Astrocyte (in vitro differentiated cells and primary cell): Measurements from ENCODE around the gene CMTM8. TPM values are rescaled to one million over a fixed set of nuclear protein-coding genes. Genes with fewer than 3 reads are reported as not detected.

ENCODE experiments used
- DNase-seq: peaks from one replicate; pipeline ENCODE4 v3.0.0-alpha.2; 2010; ENCODE audit warnings: low read depth
- FAIRE-seq: peaks from 2 replicates; lab custom pipeline; 2011; peaks lifted over from hg19 to GRCh38; lab: Jason Lieb, UNC
- H2AFZ ChIP-seq: 2 replicates; pipeline ENCODE4 v1.6.0; 2012; ENCODE audit warnings: low read depth, low read length, inconsistent platforms
- H3K27ac ChIP-seq: 2 replicates; pipeline ENCODE4 v1.5.1; 2011; ENCODE audit warnings: low read depth, low read length, inconsistent platforms
- H3K27me3 ChIP-seq: 2 replicates; pipeline ENCODE4 v1.6.0; 2011; ENCODE audit warnings: low read length, inconsistent platforms; ENCODE audit not compliant: insufficient read depth
- H3K36me3 ChIP-seq: 2 replicates; pipeline ENCODE4 v1.5.1; 2011; ENCODE audit warnings: low read length, inconsistent platforms; ENCODE audit not compliant: insufficient read depth
- H3K4me1 ChIP-seq: 2 replicates; pipeline ENCODE4 v1.5.1; 2011; ENCODE audit warnings: low read length, inconsistent platforms; ENCODE audit not compliant: insufficient read depth
- H3K4me2 ChIP-seq: 2 replicates; pipeline ENCODE4 v1.6.0; 2012; ENCODE audit warnings: low read length, inconsistent platforms
- H3K4me3 ChIP-seq: 2 replicates; pipeline ENCODE4 v1.5.1; 2011; ENCODE audit warnings: low read depth, mild to moderate bottlenecking, low read length, inconsistent platforms; ENCODE audit not compliant: insufficient read depth
- H3K79me2 ChIP-seq: 2 replicates; pipeline ENCODE4 v1.6.0; 2012; ENCODE audit warnings: mild to moderate bottlenecking, low read length, inconsistent platforms; ENCODE audit not compliant: insufficient read depth
- H3K9ac ChIP-seq: 2 replicates; pipeline ENCODE4 v1.6.0; 2012; ENCODE audit warnings: mild to moderate bottlenecking, low read length, inconsistent platforms
- H3K9me3 ChIP-seq: 2 replicates; pipeline ENCODE4 v1.5.1; 2012; ENCODE audit warnings: low read depth, mild to moderate bottlenecking, low read length, inconsistent platforms; ENCODE audit not compliant: insufficient read depth
- H4K20me1 ChIP-seq: 2 replicates; pipeline ENCODE4 v1.6.0; 2012; ENCODE audit warnings: low read length, inconsistent platforms; ENCODE audit not compliant: insufficient read depth
- H3K27ac Mint-ChIP-seq: one replicate; pipeline ENCODE4 v1.8.0; 2021; ENCODE audit warnings: mild to moderate bottlenecking, mixed read lengths; ENCODE audit not compliant: unreplicated experiment
- H3K27me3 Mint-ChIP-seq: one replicate; pipeline ENCODE4 v1.8.0; 2021; ENCODE audit warnings: low read depth, mixed read lengths; ENCODE audit not compliant: unreplicated experiment
- H3K36me3 Mint-ChIP-seq: one replicate; pipeline ENCODE4 v1.8.0; 2021; ENCODE audit warnings: low read depth, mixed read lengths; ENCODE audit not compliant: unreplicated experiment
- H3K4me1 Mint-ChIP-seq: one replicate; pipeline ENCODE4 v1.8.0; 2021; ENCODE audit warnings: low read depth, mixed read lengths; ENCODE audit not compliant: unreplicated experiment
- H3K4me3 Mint-ChIP-seq: one replicate; pipeline ENCODE4 v1.8.0; 2021; ENCODE audit warnings: mild to moderate bottlenecking, moderate library complexity, mixed read lengths; ENCODE audit not compliant: unreplicated experiment
- H3K9me3 Mint-ChIP-seq: one replicate; pipeline ENCODE4 v1.8.0; 2021; ENCODE audit warnings: mild to moderate bottlenecking, mixed read lengths; ENCODE audit not compliant: unreplicated experiment
- CTCF ChIP-seq: IDR thresholded peaks from 2 replicates; pipeline ENCODE4 v1.5.1; 2011; ENCODE audit warnings: low read depth, mild to moderate bottlenecking, inconsistent platforms, low read length, moderate library complexity; ENCODE audit not compliant: insufficient read depth
- EZH2 ChIP-seq: IDR thresholded peaks from 2 replicates; pipeline ENCODE4 v1.6.1; 2012; ENCODE audit warnings: mild to moderate bottlenecking, low read length, inconsistent platforms; ENCODE audit not compliant: insufficient read depth
- total RNA-seq: library from RNA; stranded (reverse); gene quantifications from 2 replicates; pipeline ENCODE4 v1.2.1, GENCODE V29; 2021

The CMTM8 gene
- total RNA-seq, 1 donor from 2014 or later: 1.6 TPM

- H3K9me3 Mint-ChIP-seq: no peaks in the 10 kb centered on the region
- H2AFZ ChIP-seq: no peak overlapping the region
- H3K4me3 ChIP-seq: no peak overlapping the region
- H3K27me3 Mint-ChIP-seq: no peaks in the 10 kb centered on the region
- peaks cover 63% of the 10 kb centered on the region for H3K79me2 ChIP-seq
- no peaks in the 10 kb centered on the region for H3K27me3 ChIP-seq
- no peak overlapping the region for H3K4me3 Mint-ChIP-seq
- H3K9me3 ChIP-seq: no peaks in the 10 kb centered on the region
- H3K27ac ChIP-seq: no peak overlapping the region
- FAIRE-seq: no peak
- no peaks in the 10 kb centered on the region for H3K36me3 Mint-ChIP-seq
- DNase-seq: no peak
- H3K4me2 ChIP-seq: no peak overlapping the region
- H3K36me3 ChIP-seq: no peaks in the 10 kb centered on the region
- no peak overlapping the region for H3K9ac ChIP-seq
- peaks cover 26% of the 10 kb centered on the region for H4K20me1 ChIP-seq
- no peak for TF ChIP-seq EZH2
- no peak for TF ChIP-seq CTCF
- peaks cover 4% of the 10 kb centered on the region for H3K4me1 ChIP-seq
- no peak overlapping the region for H3K27ac Mint-ChIP-seq
- H3K4me1 Mint-ChIP-seq: peaks cover 7% of the 10 kb centered on the region
Measured at GRCh38 chr3:32395496-32395895, 157.0 kb downstream of the CMTM8 start.

GRCh38 chr3:32397941-32398340 is 159.5 kb downstream of the CMTM8 start:
- no peak for FAIRE-seq
- peaks cover 23% of the 10 kb centered on the region for H4K20me1 ChIP-seq

More at GRCh38 chr3:32397941-32398340, 159.5 kb downstream of the CMTM8 start:
- Mint-ChIP-seq H3K9me3 (no peaks in the 10 kb centered on the region), H3K27me3 (no peaks in the 10 kb centered on the region), H3K27ac (no peak overlapping the region), H3K36me3 (no peaks in the 10 kb centered on the region), H3K4me1 (peaks cover 11% of the 10 kb centered on the region), H3K4me3 (no peak overlapping the region)
- Histone ChIP-seq H3K4me2 (no peak overlapping the region), H3K36me3 (no peaks in the 10 kb centered on the region), H3K4me3 (no peak overlapping the region), H3K27me3 (no peaks in the 10 kb centered on the region), H3K27ac (no peak overlapping the region), H3K9ac (no peak overlapping the region), H2AFZ (no peak overlapping the region), H3K9me3 (no peaks in the 10 kb centered on the region), H3K4me1 (peaks cover 9% of the 10 kb centered on the region), H3K79me2 (peaks cover 59% of the 10 kb centered on the region)
- DNase-seq: no peak
- no peak for TF ChIP-seq CTCF
- no peak for TF ChIP-seq EZH2
